OCI-LY1 (cell line): Measurements from ENCODE around the gene DOCK3.

Source experiments
- H2AFZ ChIP-seq: fragments of 200-600 bp; sonication (generic), shearing (Covaris generic); 2 replicates; pipeline ENCODE4 v1.6.0; 2014; ENCODE audit warnings: antibody characterized with exemption, mild to moderate bottlenecking, low read length
- H3F3A ChIP-seq: fragments of 200-600 bp; sonication (generic), shearing (Covaris generic); 2 replicates; pipeline ENCODE4 v1.6.0; 2014; ENCODE audit warnings: mild to moderate bottlenecking, antibody characterized with exemption, low read length, moderate library complexity; ENCODE audit not compliant: insufficient read depth
- H3K27ac ChIP-seq: fragments of 200-600 bp; sonication (generic); 2 replicates; pipeline ENCODE4 v1.5.1; 2014; ENCODE audit warnings: low read length, mixed run types, mild to moderate bottlenecking, low read depth; ENCODE audit not compliant: poor library complexity, severe bottlenecking
- H3K27me3 ChIP-seq: fragments of 200-600 bp; sonication (generic); 2 replicates; pipeline ENCODE4 v1.6.0; 2014; ENCODE audit warnings: antibody characterized with exemption, mild to moderate bottlenecking, low read length, moderate library complexity; ENCODE audit not compliant: insufficient read depth
- H3K36me3 ChIP-seq: fragments of 200-600 bp; sonication (generic); 2 replicates; pipeline ENCODE4 v1.6.1; 2014; ENCODE audit warnings: mild to moderate bottlenecking, antibody characterized with exemption, low read length, moderate library complexity, mixed read lengths; ENCODE audit not compliant: insufficient read depth
- H3K4me1 ChIP-seq: fragments of 200-600 bp; sonication (generic); 2 replicates; pipeline ENCODE4 v1.5.1; 2014; ENCODE audit warnings: mild to moderate bottlenecking, low read length, moderate library complexity; ENCODE audit not compliant: insufficient read depth, severe bottlenecking
- H3K4me2 ChIP-seq: fragments of 200-600 bp; sonication (generic), shearing (Covaris generic); 2 replicates; pipeline ENCODE4 v1.6.1; 2014; ENCODE audit warnings: low read length
- H3K4me3 ChIP-seq: fragments of 200-600 bp; sonication (generic); 2 replicates; pipeline ENCODE4 v1.5.1; 2014; ENCODE audit warnings: low read length, low read depth, mild to moderate bottlenecking, mixed read lengths; ENCODE audit not compliant: poor library complexity, severe bottlenecking
- H3K79me2 ChIP-seq: fragments of 200-600 bp; shearing (Covaris generic); 2 replicates; pipeline ENCODE4 v1.6.1; 2016; ENCODE audit warnings: mixed run types, low read length, mixed read lengths; ENCODE audit not compliant: insufficient read depth
- H3K9ac ChIP-seq: fragments of 200-600 bp; sonication (generic), shearing (Covaris generic); 2 replicates; pipeline ENCODE4 v1.6.1; 2014; ENCODE audit warnings: mild to moderate bottlenecking, low read length, mixed read lengths
- H3K9me2 ChIP-seq: fragments of 200-600 bp; sonication (generic), shearing (Covaris generic); 2 replicates; pipeline ENCODE4 v1.6.1; 2014; ENCODE audit warnings: low read depth, mild to moderate bottlenecking, low read length, mixed read lengths
- H3K9me3 ChIP-seq: fragments of 200-600 bp; shearing (Covaris generic); 2 replicates; pipeline ENCODE4 v1.6.1; 2014; ENCODE audit warnings: low read length, mixed read lengths
- H4K20me1 ChIP-seq: fragments of 200-600 bp; sonication (generic), shearing (Covaris generic); 2 replicates; pipeline ENCODE4 v1.6.0; 2016; ENCODE audit warnings: mild to moderate bottlenecking, low read length; ENCODE audit not compliant: insufficient read depth
- EZH2 ChIP-seq: fragments of 200-600 bp; sonication (generic), shearing (Covaris generic); IDR thresholded peaks from 2 replicates; pipeline ENCODE4 v1.8.0; 2017; ENCODE audit warnings: borderline replicate concordance, mixed run types, mild to moderate bottlenecking, antibody characterized with exemption, low read length, moderate library complexity, mixed read lengths
- TF ChIP-seq, protein P1 (sequence below): fragments of 200-600 bp; sonication (generic), shearing (Covaris generic); IDR thresholded peaks from 2 replicates; pipeline ENCODE4 v1.5.1; 2017; ENCODE audit warnings: mild to moderate bottlenecking, antibody characterized with exemption, low read length, moderate library complexity, mixed read lengths

Gene DOCK3

DNA sequence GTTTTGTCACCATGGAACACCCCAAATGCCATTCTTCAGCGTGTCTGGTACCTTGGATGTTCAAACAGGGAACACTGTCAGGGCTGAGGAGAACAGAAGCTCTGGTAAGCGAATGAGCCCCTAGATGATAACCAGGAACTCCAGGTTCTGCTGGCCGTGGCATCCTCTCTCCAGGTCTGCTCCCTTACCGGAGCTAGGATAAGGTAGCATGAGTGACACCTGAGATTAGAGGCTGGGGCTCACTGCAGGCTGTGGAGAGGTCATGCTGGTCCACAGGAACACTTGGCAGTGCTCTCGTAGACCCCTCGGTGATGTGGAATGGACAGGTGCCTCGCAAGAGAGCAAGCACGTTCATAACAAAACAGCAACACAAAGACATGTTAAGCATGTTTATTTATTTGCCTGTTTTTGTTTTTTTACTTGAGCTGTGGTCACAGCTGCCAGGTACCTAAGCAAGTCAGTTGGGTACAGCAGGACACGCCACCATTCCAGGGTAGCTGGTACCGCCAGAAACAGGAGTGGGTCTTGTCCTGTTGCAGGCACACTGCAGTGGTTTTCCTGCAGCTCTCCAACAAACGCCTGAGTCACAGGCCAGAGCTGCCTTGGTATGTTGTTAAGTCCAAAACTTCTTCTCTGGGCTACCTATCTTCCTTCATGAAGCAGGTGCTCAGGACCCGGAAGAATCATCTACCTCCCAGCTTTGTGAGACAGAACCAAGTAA is 720.9 kb downstream of the DOCK3 start:
- Histone ChIP-seq H3K9me3 (no peaks in the 10 kb centered on the region; the same call in 1 of the 2 replicates), H3K36me3 (peaks cover 82% of the 10 kb centered on the region), H3K27ac (no peak overlapping the region), H3K9ac (no peak overlapping the region), H3K4me3 (no peak overlapping the region), H3K9me2 (no peaks in the 10 kb centered on the region), H3K27me3 (no peaks in the 10 kb centered on the region), H3K4me2 (no peak overlapping the region), H3K79me2 (peaks cover 18% of the 10 kb centered on the region), H3K4me1 (peaks cover 48% of the 10 kb centered on the region), H3F3A (no peaks in the 10 kb centered on the region), H4K20me1 (no peaks in the 10 kb centered on the region), H2AFZ (no peak overlapping the region)
- TF ChIP-seq, protein P1, sequence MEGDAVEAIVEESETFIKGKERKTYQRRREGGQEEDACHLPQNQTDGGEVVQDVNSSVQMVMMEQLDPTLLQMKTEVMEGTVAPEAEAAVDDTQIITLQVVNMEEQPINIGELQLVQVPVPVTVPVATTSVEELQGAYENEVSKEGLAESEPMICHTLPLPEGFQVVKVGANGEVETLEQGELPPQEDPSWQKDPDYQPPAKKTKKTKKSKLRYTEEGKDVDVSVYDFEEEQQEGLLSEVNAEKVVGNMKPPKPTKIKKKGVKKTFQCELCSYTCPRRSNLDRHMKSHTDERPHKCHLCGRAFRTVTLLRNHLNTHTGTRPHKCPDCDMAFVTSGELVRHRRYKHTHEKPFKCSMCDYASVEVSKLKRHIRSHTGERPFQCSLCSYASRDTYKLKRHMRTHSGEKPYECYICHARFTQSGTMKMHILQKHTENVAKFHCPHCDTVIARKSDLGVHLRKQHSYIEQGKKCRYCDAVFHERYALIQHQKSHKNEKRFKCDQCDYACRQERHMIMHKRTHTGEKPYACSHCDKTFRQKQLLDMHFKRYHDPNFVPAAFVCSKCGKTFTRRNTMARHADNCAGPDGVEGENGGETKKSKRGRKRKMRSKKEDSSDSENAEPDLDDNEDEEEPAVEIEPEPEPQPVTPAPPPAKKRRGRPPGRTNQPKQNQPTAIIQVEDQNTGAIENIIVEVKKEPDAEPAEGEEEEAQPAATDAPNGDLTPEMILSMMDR: no peak

DNA sequence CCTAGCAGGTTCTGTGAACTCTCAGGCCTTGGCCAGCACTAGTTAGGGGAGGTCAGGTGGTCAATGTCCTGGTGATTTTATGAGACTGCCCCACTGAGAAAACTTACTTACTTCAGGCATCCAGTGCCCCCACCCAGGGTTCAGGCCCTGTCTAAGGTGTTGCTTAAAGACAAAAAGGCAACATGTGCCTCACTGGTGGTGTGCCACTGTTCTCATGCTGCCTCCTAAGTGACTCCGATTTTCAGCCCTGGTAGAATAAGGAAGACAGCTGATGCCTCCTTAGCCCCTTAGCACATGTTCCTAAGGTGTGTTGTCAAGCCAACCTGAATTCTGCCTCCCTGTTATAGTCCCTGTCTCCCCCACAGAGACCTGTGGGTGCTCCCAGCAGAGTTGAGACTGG is 721.7 kb downstream of the DOCK3 start:
- Histone ChIP-seq H3K9me2 (no peaks in the 10 kb centered on the region), H3K27ac (no peak overlapping the region), H3K79me2 (peaks cover 18% of the 10 kb centered on the region), H3F3A (no peaks in the 10 kb centered on the region), H3K4me2 (no peak overlapping the region), H3K36me3 (peaks cover 82% of the 10 kb centered on the region), H3K4me1 (peaks cover 46% of the 10 kb centered on the region), H3K9ac (peak overlapping the region; percentile 31; the same call in 1 of the 2 replicates), H2AFZ (no peak overlapping the region), H3K9me3 (no peaks in the 10 kb centered on the region; the same call in 1 of the 2 replicates), H3K27me3 (no peaks in the 10 kb centered on the region), H3K4me3 (no peak overlapping the region), H4K20me1 (no peaks in the 10 kb centered on the region)
- no peak for TF ChIP-seq EZH2
- TF ChIP-seq, protein P1: no peak

DNA sequence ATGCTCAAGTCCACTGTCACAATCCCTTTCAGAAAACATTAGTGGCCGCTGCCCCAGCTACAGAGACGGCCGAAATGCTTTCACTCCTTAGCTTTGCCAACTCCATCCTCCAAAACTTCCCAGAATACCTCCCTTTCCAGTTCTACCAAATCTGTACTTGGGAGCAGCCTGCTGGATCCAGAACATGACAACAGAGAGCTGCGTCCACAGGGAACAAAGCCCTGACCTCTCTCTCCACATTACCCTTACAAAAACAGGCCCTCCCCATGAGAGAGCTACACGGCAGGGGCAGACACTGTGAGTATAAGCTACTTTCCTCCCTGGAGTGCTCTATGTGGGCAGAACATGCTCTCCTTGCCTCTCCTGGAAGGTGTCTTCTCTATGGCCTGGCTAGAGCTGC is 722.7 kb downstream of the DOCK3 start:
- H3K4me3 ChIP-seq: no peak overlapping the region
- H3K9me3 ChIP-seq: no peaks in the 10 kb centered on the region; the same call in 1 of the 2 replicates
- no peak overlapping the region for H3K4me2 ChIP-seq
- H3K27me3 ChIP-seq: no peaks in the 10 kb centered on the region
- peaks cover 41% of the 10 kb centered on the region for H3K4me1 ChIP-seq
- H3K79me2 ChIP-seq: peaks cover 11% of the 10 kb centered on the region
- H3K36me3 ChIP-seq: peaks cover 77% of the 10 kb centered on the region
- H2AFZ ChIP-seq: no peak overlapping the region
- TF ChIP-seq EZH2: no peak
- TF ChIP-seq, protein P1: no peak
- H3K9me2 ChIP-seq: no peaks in the 10 kb centered on the region
- H3K27ac ChIP-seq: no peak overlapping the region
- no peak overlapping the region for H3K9ac ChIP-seq
- no peaks in the 10 kb centered on the region for H4K20me1 ChIP-seq
- H3F3A ChIP-seq: no peaks in the 10 kb centered on the region
